Trophoblast cell (in vitro differentiated cells and primary cell): Measurements from ENCODE around the gene CBL.

Experiments used
- DNase-seq, 2 donors: peaks; one replicate each; pipeline ENCODE4 v3.0.0-alpha.2; 2016
- H2AFZ ChIP-seq: 2 replicates; pipeline ENCODE4 v1.6.1; 2013; ENCODE audit warnings: low read length, moderate library complexity, mild to moderate bottlenecking; ENCODE audit not compliant: insufficient read depth, poor library complexity
- H2AK5ac ChIP-seq: 2 replicates; pipeline ENCODE4 v1.6.1; 2013; ENCODE audit warnings: mild to moderate bottlenecking, low read length
- H2BK120ac ChIP-seq: 2 replicates; pipeline ENCODE4 v1.6.1; 2013; ENCODE audit warnings: low read length, mild to moderate bottlenecking, moderate library complexity; ENCODE audit not compliant: insufficient read depth, poor library complexity
- H2BK12ac ChIP-seq: 2 replicates; pipeline ENCODE4 v1.6.1; 2013; ENCODE audit warnings: mild to moderate bottlenecking, low read length, moderate library complexity
- H2BK5ac ChIP-seq: 2 replicates; pipeline ENCODE4 v1.6.1; 2013; ENCODE audit warnings: low read length, low read depth, moderate library complexity, mild to moderate bottlenecking; ENCODE audit not compliant: poor library complexity
- H3K14ac ChIP-seq: 2 replicates; pipeline ENCODE4 v1.6.1; 2013; ENCODE audit warnings: mild to moderate bottlenecking, low read length
- H3K18ac ChIP-seq: 2 replicates; pipeline ENCODE4 v1.6.1; 2013; ENCODE audit warnings: mild to moderate bottlenecking, low read length
- H3K23ac ChIP-seq: 2 replicates; pipeline ENCODE4 v1.6.1; 2013; ENCODE audit warnings: low read length
- H3K27ac ChIP-seq: 2 replicates; pipeline ENCODE4 v1.5.1; 2013; ENCODE audit warnings: low read depth, mild to moderate bottlenecking, inconsistent platforms, low read length, moderate library complexity
- H3K27me3 ChIP-seq: 2 replicates; pipeline ENCODE4 v1.6.1; 2013; ENCODE audit warnings: inconsistent platforms, mild to moderate bottlenecking, low read length, moderate library complexity; ENCODE audit not compliant: insufficient read depth
- H3K36me3 ChIP-seq, 2 experiments: 1 replicate in 1 of 2; 2 replicates in 1 of 2; pipeline ENCODE4 v1.6.1; 2013; ENCODE audit warnings: low read length in 2 of 2, mild to moderate bottlenecking in 2 of 2, moderate library complexity in 1 of 2; ENCODE audit not compliant: insufficient read depth in 2 of 2, control insufficient read depth in 1 of 2
- H3K4ac ChIP-seq: 2 replicates; pipeline ENCODE4 v1.6.1; 2013; ENCODE audit warnings: low read depth, mild to moderate bottlenecking, low read length, moderate library complexity
- H3K4me1 ChIP-seq, 2 experiments: 1 replicate in 1 of 2; 2 replicates in 1 of 2; pipeline ENCODE4 v1.6.1; 2013; ENCODE audit warnings: low read length in 2 of 2, mild to moderate bottlenecking in 2 of 2, moderate library complexity in 1 of 2; ENCODE audit not compliant: insufficient read depth in 2 of 2, control insufficient read depth in 1 of 2
- H3K4me2 ChIP-seq: 2 replicates; pipeline ENCODE4 v1.6.1; 2013; ENCODE audit warnings: inconsistent platforms, mild to moderate bottlenecking, low read length, moderate library complexity
- H3K4me3 ChIP-seq: 2 replicates; pipeline ENCODE4 v1.5.1; 2013; ENCODE audit warnings: mild to moderate bottlenecking, low read depth, low read length, inconsistent platforms
- H3K79me1 ChIP-seq: one replicate; pipeline ENCODE4 v1.6.1; 2013; ENCODE audit warnings: low read length
- H3K79me2 ChIP-seq: 2 replicates; pipeline ENCODE4 v1.6.1; 2013; ENCODE audit warnings: low read length, mild to moderate bottlenecking; ENCODE audit not compliant: control insufficient read depth, insufficient read depth, poor library complexity
- H3K9ac ChIP-seq: 2 replicates; pipeline ENCODE4 v1.6.1; 2013; ENCODE audit warnings: mild to moderate bottlenecking, low read length
- H3K9me3 ChIP-seq: 2 replicates; pipeline ENCODE4 v1.6.1; 2013; ENCODE audit warnings: low read depth, mild to moderate bottlenecking, control low read depth, inconsistent platforms, low read length; ENCODE audit not compliant: insufficient read depth
- H4K12ac ChIP-seq: 2 replicates; pipeline ENCODE4 v1.6.1; 2013; ENCODE audit warnings: low read depth, mild to moderate bottlenecking, low read length, moderate library complexity
- H4K8ac ChIP-seq: 2 replicates; pipeline ENCODE4 v1.6.1; 2013; ENCODE audit warnings: low read depth, mild to moderate bottlenecking, low read length, moderate library complexity
- H4K91ac ChIP-seq: one replicate; pipeline ENCODE4 v1.6.1; 2013; ENCODE audit warnings: low read depth, mild to moderate bottlenecking, low read length, moderate library complexity
- WGBS: extraction: QIAGEN DNeasy Blood & Tissue Kit; methylation state at CpG from one replicate; pipeline ENCODE4 v1.1.7; 2013; ENCODE audit warnings: missing lambda C conversion rate; ENCODE audit not compliant: insufficient read length, insufficient coverage; ENCODE audit errors: extremely low coverage; 5-methylcytosine and 5-hydroxymethylcytosine counted together

CBL gene

GRCh38 chr11:119341222-119342022 is 135.3 kb downstream of the CBL start:
- no peak overlapping the region for H2BK5ac ChIP-seq
- no peak overlapping the region for H3K4ac ChIP-seq
- no peak overlapping the region for H4K8ac ChIP-seq
- H3K27ac ChIP-seq = no peak overlapping the region
- no peak overlapping the region for H4K91ac ChIP-seq
- H3K79me1 ChIP-seq = peaks cover 7% of the 10 kb centered on the region
- no peak overlapping the region for H3K4me3 ChIP-seq
- peaks cover 3 to 4% of the 10 kb centered on the region in 2 experiments for H3K36me3 ChIP-seq
- H3K14ac ChIP-seq = no peak overlapping the region
- peaks cover 2% of the 10 kb centered on the region for H3K9me3 ChIP-seq
- no peak for DNase-seq
- peaks cover 26% of the 10 kb centered on the region for H3K27me3 ChIP-seq
- H3K9ac ChIP-seq = no peak overlapping the region
- no peak overlapping the region for H3K23ac ChIP-seq
- no peak overlapping the region for H3K18ac ChIP-seq
- H3K4me2 ChIP-seq = no peak overlapping the region
- no CpG with 5 or more reads among the region's 16 CpGs for WGBS
- H2AFZ ChIP-seq = no peak overlapping the region
- peaks cover 3% of the 10 kb centered on the region for H3K79me2 ChIP-seq
- H2BK12ac ChIP-seq = no peak overlapping the region
- H4K12ac ChIP-seq = no peak overlapping the region
- peaks cover 21 to 30% of the 10 kb centered on the region in 2 experiments for H3K4me1 ChIP-seq
- H2AK5ac ChIP-seq = no peak overlapping the region
- no peak overlapping the region for H2BK120ac ChIP-seq

- no CpG with 5 or more reads among the region's 7 CpGs for WGBS
- H3K4ac ChIP-seq = no peak overlapping the region
- peaks cover 21 to 28% of the 10 kb centered on the region in 2 experiments for H3K4me1 ChIP-seq
- no peak overlapping the region for H2BK12ac ChIP-seq
- no peak overlapping the region for H3K9ac ChIP-seq
- H2BK120ac ChIP-seq = no peak overlapping the region
- H4K91ac ChIP-seq = no peak overlapping the region
- H3K79me1 ChIP-seq = peaks cover 7% of the 10 kb centered on the region
- H3K36me3 ChIP-seq = no peaks in the 10 kb centered on the region
- peaks cover 26% of the 10 kb centered on the region for H3K27me3 ChIP-seq
- H3K23ac ChIP-seq = no peak overlapping the region
- no peak overlapping the region for H4K8ac ChIP-seq
- peaks cover 2% of the 10 kb centered on the region for H3K9me3 ChIP-seq
- no peak overlapping the region for H4K12ac ChIP-seq
- no peak overlapping the region for H3K27ac ChIP-seq
- peaks cover 3% of the 10 kb centered on the region for H3K79me2 ChIP-seq
- no peak overlapping the region for H2AFZ ChIP-seq
- H3K18ac ChIP-seq = no peak overlapping the region
- H3K4me2 ChIP-seq = no peak overlapping the region
- no peak overlapping the region for H3K14ac ChIP-seq
- no peak for DNase-seq
- no peak overlapping the region for H2AK5ac ChIP-seq
- H3K4me3 ChIP-seq = no peak overlapping the region
- H2BK5ac ChIP-seq = no peak overlapping the region
These were observed 135.8 kb downstream of the CBL start for GRCh38 chr11:119342023-119342300.

DNA sequence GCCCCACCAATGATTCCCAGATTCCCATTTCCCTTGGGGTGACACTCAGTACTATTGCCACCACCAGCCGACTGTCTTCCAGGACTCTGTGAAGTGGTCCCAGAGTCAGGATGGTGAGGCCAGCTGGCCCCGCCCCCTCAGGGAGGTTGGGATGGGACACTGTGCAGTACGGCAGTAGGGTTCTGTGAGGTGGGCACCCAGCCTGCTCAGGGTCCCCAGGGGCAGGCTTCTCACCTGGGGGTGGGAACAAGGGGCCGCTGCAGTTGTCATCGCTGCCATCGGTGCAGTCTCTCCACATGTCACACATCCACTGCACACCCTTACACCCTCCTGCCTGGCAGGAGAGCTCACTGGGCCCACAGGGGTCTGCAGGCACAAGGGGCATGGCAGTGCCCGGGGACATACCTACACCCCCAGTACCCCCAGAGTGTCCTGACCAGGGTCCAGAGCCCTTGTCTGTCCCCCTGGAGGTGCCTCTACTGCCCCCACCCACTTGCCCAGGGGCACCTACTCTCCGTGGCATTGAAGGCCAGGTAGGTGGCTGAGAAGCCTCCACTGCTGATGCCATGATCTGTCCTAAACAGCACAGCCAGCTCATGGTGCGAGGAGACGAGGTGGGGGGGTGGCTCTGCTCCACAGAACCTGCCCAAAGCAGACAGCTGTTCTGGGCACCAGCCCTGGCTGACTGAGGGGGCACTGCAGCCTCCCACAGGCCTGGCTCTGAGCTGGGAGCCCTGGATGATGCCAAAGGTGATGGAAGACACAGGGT is 136.4 kb downstream of the CBL start:
- no peak overlapping the region for H3K23ac ChIP-seq
- H3K4me3 ChIP-seq = no peak overlapping the region
- no CpG with 5 or more reads among the region's 10 CpGs for WGBS
- H2BK120ac ChIP-seq = no peak overlapping the region
- H2BK12ac ChIP-seq = no peak overlapping the region
- no peak overlapping the region for H3K14ac ChIP-seq
- H4K12ac ChIP-seq = no peak overlapping the region
- no peak overlapping the region for H3K4me2 ChIP-seq
- peaks cover 6% of the 10 kb centered on the region for H3K79me1 ChIP-seq
- H3K9ac ChIP-seq = no peak overlapping the region
- H3K79me2 ChIP-seq = peaks cover 3% of the 10 kb centered on the region
- no peak for DNase-seq
- no peak overlapping the region for H3K18ac ChIP-seq
- H2AFZ ChIP-seq = no peak overlapping the region
- H4K91ac ChIP-seq = no peak overlapping the region
- peaks cover 16 to 23% of the 10 kb centered on the region in 2 experiments for H3K4me1 ChIP-seq
- no peak overlapping the region for H4K8ac ChIP-seq
- H3K27ac ChIP-seq = no peak overlapping the region
- H3K27me3 ChIP-seq = peaks cover 26% of the 10 kb centered on the region
- peaks cover 2% of the 10 kb centered on the region for H3K9me3 ChIP-seq
- H3K36me3 ChIP-seq = no peaks in the 10 kb centered on the region
- H2BK5ac ChIP-seq = no peak overlapping the region
- no peak overlapping the region for H3K4ac ChIP-seq
- no peak overlapping the region for H2AK5ac ChIP-seq

GRCh38 chr11:119343726-119344125 is 137.6 kb downstream of the CBL start:
- H4K12ac ChIP-seq = no peak overlapping the region
- H3K9ac ChIP-seq = no peak overlapping the region
- H3K27ac ChIP-seq = no peak overlapping the region
- H3K14ac ChIP-seq = no peak overlapping the region
- no peak overlapping the region for H2AK5ac ChIP-seq
- H4K91ac ChIP-seq = no peak overlapping the region
- H3K4ac ChIP-seq = no peak overlapping the region
- H2BK5ac ChIP-seq = no peak overlapping the region
- no peaks in the 10 kb centered on the region for H3K36me3 ChIP-seq
- H2BK12ac ChIP-seq = no peak overlapping the region
- H2AFZ ChIP-seq = no peak overlapping the region
- peaks cover 3% of the 10 kb centered on the region for H3K79me1 ChIP-seq
- H3K9me3 ChIP-seq = peaks cover 2% of the 10 kb centered on the region
- no CpG with 5 or more reads among the region's 7 CpGs for WGBS
- H3K27me3 ChIP-seq = peaks cover 26% of the 10 kb centered on the region
- H3K4me3 ChIP-seq = no peak overlapping the region
- no peak overlapping the region for H3K23ac ChIP-seq
- H2BK120ac ChIP-seq = no peak overlapping the region
- peaks cover 13 to 14% of the 10 kb centered on the region in 2 experiments for H3K4me1 ChIP-seq
- no peak overlapping the region for H3K18ac ChIP-seq
- DNase-seq = no peak
- H4K8ac ChIP-seq = no peak overlapping the region
- H3K79me2 ChIP-seq = peaks cover 2% of the 10 kb centered on the region
- H3K4me2 ChIP-seq = no peak overlapping the region
